Subcutaneous abdominal adipose tissue (tissue), 5 donors: ENCODE results near the gene GRIP2.

Experiments
- H3K27ac ChIP-seq: one replicate; pipeline ENCODE4 v1.7.0; 2013; ENCODE audit warnings: low read depth, mild to moderate bottlenecking, inconsistent platforms, low read length, moderate library complexity
- H3K27me3 ChIP-seq, 5 donors: one replicate each; pipeline ENCODE4 v1.7.0; 2013; ENCODE audit warnings: low read length in 5 of 5, inconsistent platforms in 1 of 5; ENCODE audit not compliant: control insufficient read depth in 5 of 5, insufficient read depth in 4 of 5
- H3K36me3 ChIP-seq, 5 donors: one replicate each; pipeline ENCODE4 v1.7.0; 2013; ENCODE audit warnings: low read length in 5 of 5; ENCODE audit not compliant: control insufficient read depth in 5 of 5, insufficient read depth in 5 of 5
- H3K4me1 ChIP-seq, 5 donors: one replicate each; pipeline ENCODE4 v1.7.0; 2013; ENCODE audit warnings: low read length in 5 of 5, mild to moderate bottlenecking in 3 of 5, moderate library complexity in 1 of 5; ENCODE audit not compliant: control insufficient read depth in 5 of 5, insufficient read depth in 5 of 5
- H3K4me3 ChIP-seq, 5 donors: one replicate each; pipeline ENCODE4 v1.7.0; 2013; ENCODE audit warnings: low read length in 5 of 5, low read depth in 1 of 5
- H3K9ac ChIP-seq, 5 donors: one replicate each; pipeline ENCODE4 v1.7.0; 2013; ENCODE audit warnings: low read length in 5 of 5, mild to moderate bottlenecking in 4 of 5, moderate library complexity in 3 of 5
- H3K9me3 ChIP-seq, 5 donors: one replicate each; pipeline ENCODE4 v1.7.0; 2013; ENCODE audit warnings: low read length in 5 of 5; ENCODE audit not compliant: control insufficient read depth in 5 of 5
- donor health status: healthy.
- donor health status: healthy.
- donor health status: healthy.
- donor health status: healthy.
- donor health status: healthy.

The GRIP2 gene

GRCh38 chr3:14457999-14458398, 82.1 kb downstream of the GRIP2 start:
- no peak overlapping the region for H3K9ac ChIP-seq
- peaks cover 0 to 30% (median 4%) of the 10 kb centered on the region in 5 donors for H3K36me3 ChIP-seq
- H3K9me3 ChIP-seq: no peaks in the 10 kb centered on the region
- peaks cover 6 to 47% (median 33%) of the 10 kb centered on the region in 5 donors for H3K4me1 ChIP-seq
- no peak overlapping the region for H3K27ac ChIP-seq
- no peaks in the 10 kb centered on the region for H3K27me3 ChIP-seq
- no peak overlapping the region for H3K4me3 ChIP-seq

- Histone ChIP-seq H3K9me3 (no peaks in the 10 kb centered on the region), H3K9ac (no peak overlapping the region), H3K4me3 (no peak overlapping the region), H3K4me1 (peaks cover 7 to 51% (median 38%) of the 10 kb centered on the region in 5 donors), H3K27me3 (no peaks in the 10 kb centered on the region), H3K27ac (no peak overlapping the region), H3K36me3 (peaks cover 0 to 27% (median under 1%) of the 10 kb centered on the region in 5 donors)
Observed at GRCh38 chr3:14457481-14457880, 82.7 kb downstream of the GRIP2 start.

GRCh38 chr3:14456794-14457193, 83.3 kb downstream of the GRIP2 start:
- H3K27me3 ChIP-seq: peaks cover 0 to 1% (median 0%) of the 10 kb centered on the region in 5 donors
- H3K36me3 ChIP-seq: peaks cover 0 to 31% (median 0%) of the 10 kb centered on the region in 5 donors
- peaks cover 13 to 55% (median 41%) of the 10 kb centered on the region in 5 donors for H3K4me1 ChIP-seq
- H3K9ac ChIP-seq: no peak overlapping the region
- H3K9me3 ChIP-seq: no peaks in the 10 kb centered on the region
- H3K27ac ChIP-seq: no peak overlapping the region
- H3K4me3 ChIP-seq: no peak overlapping the region

GRCh38 chr3:14455571-14456317, 84.4 kb downstream of the GRIP2 start:
- H3K27me3 ChIP-seq: peaks cover 0 to 2% (median 0%) of the 10 kb centered on the region in 5 donors
- peaks cover 0 to 31% (median 0%) of the 10 kb centered on the region in 5 donors for H3K36me3 ChIP-seq
- no peak overlapping the region for H3K27ac ChIP-seq
- H3K4me3 ChIP-seq: no peak overlapping the region
- no peaks in the 10 kb centered on the region for H3K9me3 ChIP-seq
- H3K9ac ChIP-seq: no peak overlapping the region
- peaks cover 13 to 52% (median 35%) of the 10 kb centered on the region in 5 donors for H3K4me1 ChIP-seq

GRCh38 chr3:14454639-14455310, 85.4 kb downstream of the GRIP2 start:
- Histone ChIP-seq H3K27me3 (peaks cover 0 to 2% (median 0%) of the 10 kb centered on the region in 5 donors), H3K27ac (no peak overlapping the region), H3K9ac (no peak overlapping the region), H3K4me1 (peaks cover 8 to 47% (median 29%) of the 10 kb centered on the region in 5 donors), H3K36me3 (peaks cover 0 to 31% (median 0%) of the 10 kb centered on the region in 5 donors), H3K4me3 (no peak overlapping the region), H3K9me3 (no peaks in the 10 kb centered on the region)

GRCh38 chr3:14453876-14454638, 86.1 kb downstream of the GRIP2 start:
- Histone ChIP-seq H3K4me3 (no peak overlapping the region), H3K36me3 (peaks cover 0 to 30% (median 0%) of the 10 kb centered on the region in 5 donors), H3K4me1 (peaks cover 8 to 51% (median 30%) of the 10 kb centered on the region in 5 donors), H3K9me3 (no peaks in the 10 kb centered on the region), H3K27me3 (peaks cover 0 to 2% (median 0%) of the 10 kb centered on the region in 5 donors), H3K9ac (no peak overlapping the region), H3K27ac (no peak overlapping the region)

- Histone ChIP-seq H3K9ac (peak overlapping the region in 1 of 5 donors; percentile 17), H3K27me3 (peaks cover 0 to 2% (median 0%) of the 10 kb centered on the region in 5 donors), H3K9me3 (no peaks in the 10 kb centered on the region), H3K4me1 (peaks cover 8 to 57% (median 32%) of the 10 kb centered on the region in 5 donors), H3K36me3 (peaks cover 0 to 35% (median 3%) of the 10 kb centered on the region in 5 donors), H3K4me3 (no peak overlapping the region), H3K27ac (peak overlapping the region; percentile 57)
Observed at GRCh38 chr3:14452740-14453710, 87.1 kb downstream of the GRIP2 start.

- Histone ChIP-seq H3K4me3 (no peak overlapping the region), H3K4me1 (peaks cover 8 to 57% (median 32%) of the 10 kb centered on the region in 5 donors), H3K9ac (peak overlapping the region in 1 of 5 donors; percentile 17), H3K27me3 (peaks cover 0 to 2% (median 0%) of the 10 kb centered on the region in 5 donors), H3K27ac (peak overlapping the region; percentile 57), H3K36me3 (peaks cover under 1 to 43% (median 12%) of the 10 kb centered on the region in 5 donors), H3K9me3 (no peaks in the 10 kb centered on the region)
Observed at GRCh38 chr3:14451844-14452739, 88.0 kb downstream of the GRIP2 start.
